ELR (cell line): ENCODE measurements around the gene CALML6.

Experiments
- DNase-seq: peaks from one replicate; pipeline ENCODE4 v3.0.0-alpha.2; 2015; ENCODE audit warnings: low read depth

CALML6 gene

GRCh38 chr1:1892079-1892762, 22.8 kb upstream of the CALML6 start:
- DNase-seq, result no peak

- DNase-seq, result no peak
Observed at GRCh38 chr1:1892763-1893120, 22.3 kb upstream of the CALML6 start.

- DNase-seq, result no peak
Observed at GRCh38 chr1:1893291-1893985, 21.6 kb upstream of the CALML6 start.

- no peak for DNase-seq
Observed at GRCh38 chr1:1893997-1894353, 21.1 kb upstream of the CALML6 start.

GRCh38 chr1:1894354-1895059, 20.6 kb upstream of the CALML6 start:
- DNase-seq, result no peak

GRCh38 chr1:1895060-1895418, 20.0 kb upstream of the CALML6 start:
- DNase-seq, result no peak

GRCh38 chr1:1895456-1896336, 19.4 kb upstream of the CALML6 start:
- DNase-seq, result no peak

- no peak for DNase-seq
Observed at GRCh38 chr1:1898246-1898933, 16.7 kb upstream of the CALML6 start.

GRCh38 chr1:1899266-1899966, 15.6 kb upstream of the CALML6 start:
- DNase-seq, result no peak

GRCh38 chr1:1899967-1900327, 15.1 kb upstream of the CALML6 start:
- DNase-seq, result no peak

GRCh38 chr1:1900883-1901640, 14.0 kb upstream of the CALML6 start:
- no peak for DNase-seq

GRCh38 chr1:1901641-1902294, 13.3 kb upstream of the CALML6 start:
- DNase-seq, result no peak

- no peak for DNase-seq
Observed at GRCh38 chr1:1903224-1903623, 11.8 kb upstream of the CALML6 start.

GRCh38 chr1:1906185-1907097, 8.6 kb upstream of the CALML6 start:
- peak; percentile 85 for DNase-seq

GRCh38 chr1:1907098-1907736, 7.8 kb upstream of the CALML6 start:
- DNase-seq, result no peak

- DNase-seq, result no peak
Observed at GRCh38 chr1:1908506-1908791, 6.6 kb upstream of the CALML6 start.

GRCh38 chr1:1910033-1910465, 5.0 kb upstream of the CALML6 start:
- no peak for DNase-seq

- no peak for DNase-seq
Observed at GRCh38 chr1:1910651-1911331, 4.3 kb upstream of the CALML6 start.
